H1 (cell line): Measurements from ENCODE around the gene MTG1. TPM values are rescaled to one million over a fixed set of nuclear protein-coding genes. Genes with fewer than 3 reads are reported as not detected.

Experiments
- ASH2L ChIP-seq: fragments of 200-600, 300-600 bp; sonication (generic); IDR thresholded peaks from one replicate; pipeline ENCODE4 v1.7.1; 2017; ENCODE audit warnings: low read length
- BRCA1 ChIP-seq: IDR thresholded peaks from 2 replicates; pipeline ENCODE4 v1.6.1; 2012; ENCODE audit warnings: low read depth, low read length, improper control_type of control experiment
- CHD7 ChIP-seq: fragments of 300-600 bp; sonication (generic); IDR thresholded peaks from 2 replicates; pipeline ENCODE4 v1.7.1; 2012; ENCODE audit warnings: low read length, moderate library complexity, mild to moderate bottlenecking, inconsistent platforms; ENCODE audit not compliant: insufficient replicate concordance
- CREB1 ChIP-seq: IDR thresholded peaks from 2 replicates; pipeline ENCODE4 v1.6.1; 2012; ENCODE audit warnings: inconsistent platforms
- CTCF ChIP-seq, 3 experiments: IDR thresholded peaks; 1 replicate in 2 of 3; 2 replicates in 1 of 3; pipeline versions ENCODE4 v1.5.1 to v1.6.1; 2011; ENCODE audit warnings: low read length in 3 of 3, mild to moderate bottlenecking in 3 of 3, inconsistent platforms in 2 of 3, low read depth in 1 of 3, moderate library complexity in 1 of 3; ENCODE audit not compliant: insufficient read depth in 1 of 3; ENCODE audit errors: control extremely low read depth in 1 of 3
- KDM1A ChIP-seq: fragments of 200-600, 300-600 bp; sonication (generic); IDR thresholded peaks from 2 replicates; pipeline ENCODE4 v1.7.1; 2016; ENCODE audit warnings: mild to moderate bottlenecking, low read length, borderline replicate concordance
- KDM4A ChIP-seq: IDR thresholded peaks from one replicate; pipeline ENCODE4 v1.7.1; 2012; ENCODE audit warnings: low read depth, mild to moderate bottlenecking, moderate library complexity, low read length, inconsistent platforms; ENCODE audit not compliant: severe bottlenecking
- SP4 ChIP-seq: IDR thresholded peaks from 2 replicates; pipeline ENCODE4 v1.6.1; 2012; ENCODE audit warnings: low read length, inconsistent platforms
- polyA plus RNA-seq, 7 experiments: library from polyadenylated mRNA; depleted of rRNA in 3 of 7; stranded (reverse) in 5 of 7; unstranded in 2 of 7; fragments of >200 nt in 5 of 7; fragments of 200-250 nt in 2 of 7; gene quantifications; 1 replicate in 5 of 7; 2 replicates in 1 of 7; 4 replicates in 1 of 7; pipeline versions ENCODE4 v1.2.1 to v1.2.3, GENCODE V29; 2011 to 2013; ENCODE audit warnings: missing spikeins in 2 of 7, mixed read lengths in 2 of 7
- total RNA-seq: library from RNA; stranded (reverse); fragmentation: NEBNext Ultra II Directional; extraction: Animal tissue kit (Norgen Biotek cat#: 25700); gene quantifications from 2 replicates; pipeline ENCODE4 v1.2.1, GENCODE V29; 2021

Gene MTG1
- total and polyA plus RNA-seq, 2 of the 8 experiments (the other 6 are each of a cell fraction or from before 2014, with no cell fraction given): 56.6 to 81.6 TPM

GRCh38 chr10:133438711-133439273 lies 44.8 kb downstream of the MTG1 start (continued):
- TF ChIP-seq CTCF (IDR thresholded peaks at IDR 0.05; ENCODE audit: control extremely low read depth in 1 of 3, insufficient read depth in 1 of 3, low read depth in 1 of 3, low read length in 3 of 3) (peak in 2 of 3 experiments; percentile 13 to 25; a peak in 1 of 4 replicates), CREB1 (no peak), KDM1A (no peak), CHD7 (no peak), KDM4A (no peak), ASH2L (no peak), SP4 (no peak), BRCA1 (no peak)
